Fibroblast of the aortic adventitia (primary cell): ENCODE data around the gene MCM3AP. TPM values are rescaled to one million over a fixed set of nuclear protein-coding genes. Genes with fewer than 3 reads are reported as not detected.
"Not testable (repeated sequence)": the region's sequence is repeated elsewhere in the genome, so short reads cannot be mapped to it uniquely, and the experiment has no call there.

Experiments used
- DNase-seq: peaks from one replicate; pipeline ENCODE4 v3.0.0-alpha.2; 2010; ENCODE audit warnings: low read depth
- H3K4me3 ChIP-seq: 2 replicates; pipeline ENCODE4 v1.5.1; 2011; ENCODE audit warnings: low read depth, mild to moderate bottlenecking, control low read depth, low read length, moderate library complexity
- total RNA-seq: library from RNA; depleted of rRNA; stranded (reverse); fragments of >200 nt; gene quantifications from 2 replicates; pipeline ENCODE4 v1.2.3, GENCODE V29; 2012; ENCODE audit warnings: low replicate concordance
- TF ChIP-seq, protein P1 (sequence below): IDR thresholded peaks from 2 replicates; pipeline ENCODE4 v1.5.1; 2011; ENCODE audit warnings: mild to moderate bottlenecking, low read length, control low read depth, inconsistent platforms; ENCODE audit not compliant: insufficient read depth

Gene MCM3AP
- total RNA-seq, 1 donor = 66.4 TPM

GRCh38 chr21:46205766-46206162 lies 79.6 kb downstream of the MCM3AP start:
- DNase-seq = no peak
- TF ChIP-seq, protein P1, sequence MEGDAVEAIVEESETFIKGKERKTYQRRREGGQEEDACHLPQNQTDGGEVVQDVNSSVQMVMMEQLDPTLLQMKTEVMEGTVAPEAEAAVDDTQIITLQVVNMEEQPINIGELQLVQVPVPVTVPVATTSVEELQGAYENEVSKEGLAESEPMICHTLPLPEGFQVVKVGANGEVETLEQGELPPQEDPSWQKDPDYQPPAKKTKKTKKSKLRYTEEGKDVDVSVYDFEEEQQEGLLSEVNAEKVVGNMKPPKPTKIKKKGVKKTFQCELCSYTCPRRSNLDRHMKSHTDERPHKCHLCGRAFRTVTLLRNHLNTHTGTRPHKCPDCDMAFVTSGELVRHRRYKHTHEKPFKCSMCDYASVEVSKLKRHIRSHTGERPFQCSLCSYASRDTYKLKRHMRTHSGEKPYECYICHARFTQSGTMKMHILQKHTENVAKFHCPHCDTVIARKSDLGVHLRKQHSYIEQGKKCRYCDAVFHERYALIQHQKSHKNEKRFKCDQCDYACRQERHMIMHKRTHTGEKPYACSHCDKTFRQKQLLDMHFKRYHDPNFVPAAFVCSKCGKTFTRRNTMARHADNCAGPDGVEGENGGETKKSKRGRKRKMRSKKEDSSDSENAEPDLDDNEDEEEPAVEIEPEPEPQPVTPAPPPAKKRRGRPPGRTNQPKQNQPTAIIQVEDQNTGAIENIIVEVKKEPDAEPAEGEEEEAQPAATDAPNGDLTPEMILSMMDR = no peak
- no peak overlapping the region for H3K4me3 ChIP-seq

DNA sequence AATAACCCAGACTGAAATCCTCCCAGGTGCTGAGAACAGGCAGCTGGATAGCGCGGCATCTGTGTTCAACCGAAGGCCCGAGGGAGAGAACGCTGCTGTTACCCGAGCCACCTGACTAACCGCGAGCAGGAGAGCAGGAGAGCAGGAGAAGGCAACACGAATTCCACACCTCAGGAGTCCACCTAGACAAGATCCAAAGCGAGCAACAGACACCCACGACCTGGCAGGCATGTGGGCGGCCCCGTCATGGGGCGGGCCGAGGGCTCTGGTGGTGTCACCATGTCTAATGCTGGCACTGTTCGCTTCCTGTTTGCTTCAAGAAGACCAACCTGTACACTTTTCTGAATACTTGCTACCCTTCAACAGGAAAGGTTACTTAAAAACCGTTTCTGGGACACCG lies 80.2 kb downstream of the MCM3AP start:
- no peak for DNase-seq
- TF ChIP-seq, protein P1 = no peak
- H3K4me3 ChIP-seq = no peak overlapping the region

DNA sequence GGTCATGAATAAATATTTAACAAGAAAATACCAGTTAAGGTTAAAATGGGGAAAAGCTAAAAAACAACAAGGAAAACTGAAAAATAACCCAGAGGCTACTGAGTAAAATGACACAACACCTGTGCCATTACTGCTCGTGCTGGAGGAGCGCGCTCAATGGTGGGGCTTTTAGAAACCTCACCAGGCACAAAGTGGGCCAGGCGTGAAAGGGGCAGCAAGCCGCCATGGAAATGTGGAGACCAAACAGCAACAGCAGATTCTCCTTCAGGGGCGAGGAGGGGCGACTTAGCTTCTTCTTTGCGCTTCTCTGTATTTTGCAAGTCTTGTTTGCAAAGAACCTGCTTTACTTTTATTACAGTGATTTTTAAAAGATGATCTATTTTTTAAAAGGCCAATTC lies 82.2 kb downstream of the MCM3AP start:
- TF ChIP-seq, protein P1 = no peak
- no peak overlapping the region for H3K4me3 ChIP-seq
- no peak for DNase-seq

GRCh38 chr21:46202592-46203202 lies 82.7 kb downstream of the MCM3AP start:
- no peak overlapping the region for H3K4me3 ChIP-seq
- TF ChIP-seq, protein P1 = no peak
- DNase-seq = no peak

DNA sequence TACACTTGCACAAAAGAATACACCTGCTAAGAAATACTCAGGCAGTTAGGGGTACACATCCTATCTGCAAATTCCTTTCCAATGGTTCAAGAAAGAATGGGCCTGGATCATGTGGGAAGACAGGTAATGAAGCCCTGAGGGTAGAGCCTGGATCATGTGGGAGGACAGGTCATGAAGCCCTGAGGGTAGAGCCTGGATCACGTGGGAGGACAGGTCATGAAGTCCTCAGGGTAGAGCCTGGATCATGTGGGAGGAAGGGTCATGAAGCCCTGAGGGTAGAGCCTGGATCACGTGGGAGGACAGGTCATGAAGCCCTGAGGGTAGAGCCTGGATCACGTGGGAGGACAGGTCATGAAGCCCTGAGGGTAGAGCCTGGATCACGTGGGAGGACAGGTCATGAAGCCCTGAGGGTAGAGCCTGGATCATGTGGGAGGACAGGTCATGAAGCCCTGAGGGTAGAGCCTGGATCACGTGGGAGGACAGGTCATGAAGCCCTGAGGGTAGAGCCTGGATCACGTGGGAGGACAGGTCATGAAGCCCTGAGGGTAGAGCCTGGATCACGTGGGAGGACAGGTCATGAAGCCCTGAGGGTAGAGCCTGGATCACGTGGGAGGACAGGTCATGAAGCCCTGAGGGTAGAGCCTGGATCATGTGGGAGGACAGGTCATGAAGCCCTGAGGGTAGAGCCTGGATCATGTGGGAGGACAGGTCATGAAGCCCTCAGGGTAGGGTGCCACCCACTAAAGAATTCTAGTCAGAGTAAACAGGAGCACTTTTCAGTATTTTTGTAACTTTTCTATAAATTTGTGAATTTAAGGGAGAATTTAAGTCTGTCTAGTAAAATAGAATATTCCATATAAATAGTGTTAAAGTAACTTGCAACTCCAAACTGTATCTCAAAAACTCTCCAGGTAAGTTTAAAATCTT lies 84.3 kb downstream of the MCM3AP start:
- not testable (repeated sequence) for H3K4me3 ChIP-seq, DNase-seq

- no peak for DNase-seq
- no peak overlapping the region for H3K4me3 ChIP-seq
- TF ChIP-seq, protein P1 = no peak
These were observed 85.7 kb downstream of the MCM3AP start for GRCh38 chr21:46199436-46200373.

GRCh38 chr21:46196733-46197132 lies 88.7 kb downstream of the MCM3AP start:
- DNase-seq = no peak
- no peak overlapping the region for H3K4me3 ChIP-seq
- TF ChIP-seq, protein P1 = no peak
